Hepatocyte (in vitro differentiated cells): ENCODE data around the gene ADAMTS7.
"Not testable (repeated sequence)": the region's sequence is repeated elsewhere in the genome, so short reads cannot be mapped to it uniquely, and the experiment has no call there.

Source experiments
- EZH2 ChIP-seq: fragments of 200-600 bp; sonication (generic); IDR thresholded peaks from 2 replicates; pipeline ENCODE4 v1.6.1; 2016; ENCODE audit warnings: antibody characterized with exemption, mild to moderate bottlenecking, borderline replicate concordance
- EZH2phosphoT487 ChIP-seq: fragments of 200-600 bp; sonication (generic); IDR thresholded peaks from one replicate; pipeline ENCODE4 v1.6.1; 2018; ENCODE audit warnings: antibody characterized with exemption, mild to moderate bottlenecking, low read depth, moderate library complexity; ENCODE audit not compliant: unreplicated experiment, severe bottlenecking
- TF ChIP-seq, protein P1 (sequence below): fragments of 200-600 bp; sonication (generic); IDR thresholded peaks from 2 replicates; pipeline ENCODE4 v1.5.1; 2016; ENCODE audit warnings: antibody characterized with exemption, mild to moderate bottlenecking; ENCODE audit not compliant: poor library complexity

DNA sequence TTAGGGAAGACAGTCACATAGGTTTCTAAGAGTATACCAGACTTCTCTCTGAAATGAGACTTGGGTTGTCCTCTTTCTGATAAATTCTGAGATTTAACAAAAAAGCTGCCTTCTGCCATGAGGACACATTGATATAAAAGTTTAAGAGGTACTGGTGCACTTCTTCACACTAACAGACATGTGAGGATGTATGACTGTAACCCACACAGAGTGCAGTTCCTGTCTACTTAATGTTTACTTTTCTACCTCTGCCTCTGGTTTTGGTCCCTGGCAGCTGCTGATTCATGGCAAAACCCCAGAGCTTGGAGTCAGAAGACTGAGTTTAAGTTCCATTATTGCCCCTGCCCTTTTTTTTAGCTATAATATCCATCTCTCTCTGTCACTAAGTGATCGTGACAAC is 82.8 kb downstream of the ADAMTS7 start:
- TF ChIP-seq, protein P1, sequence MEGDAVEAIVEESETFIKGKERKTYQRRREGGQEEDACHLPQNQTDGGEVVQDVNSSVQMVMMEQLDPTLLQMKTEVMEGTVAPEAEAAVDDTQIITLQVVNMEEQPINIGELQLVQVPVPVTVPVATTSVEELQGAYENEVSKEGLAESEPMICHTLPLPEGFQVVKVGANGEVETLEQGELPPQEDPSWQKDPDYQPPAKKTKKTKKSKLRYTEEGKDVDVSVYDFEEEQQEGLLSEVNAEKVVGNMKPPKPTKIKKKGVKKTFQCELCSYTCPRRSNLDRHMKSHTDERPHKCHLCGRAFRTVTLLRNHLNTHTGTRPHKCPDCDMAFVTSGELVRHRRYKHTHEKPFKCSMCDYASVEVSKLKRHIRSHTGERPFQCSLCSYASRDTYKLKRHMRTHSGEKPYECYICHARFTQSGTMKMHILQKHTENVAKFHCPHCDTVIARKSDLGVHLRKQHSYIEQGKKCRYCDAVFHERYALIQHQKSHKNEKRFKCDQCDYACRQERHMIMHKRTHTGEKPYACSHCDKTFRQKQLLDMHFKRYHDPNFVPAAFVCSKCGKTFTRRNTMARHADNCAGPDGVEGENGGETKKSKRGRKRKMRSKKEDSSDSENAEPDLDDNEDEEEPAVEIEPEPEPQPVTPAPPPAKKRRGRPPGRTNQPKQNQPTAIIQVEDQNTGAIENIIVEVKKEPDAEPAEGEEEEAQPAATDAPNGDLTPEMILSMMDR = not testable (repeated sequence)
- TF ChIP-seq EZH2, EZH2phosphoT487: not testable (repeated sequence)
